IPS-20b (cell line): Measurements from ENCODE around the gene HACD2.

Experiments
- H3K27ac ChIP-seq: one replicate; pipeline ENCODE4 v1.5.1; 2013; ENCODE audit warnings: low read length
- H3K27me3 ChIP-seq: 2 replicates; pipeline ENCODE4 v1.6.1; 2013; ENCODE audit warnings: mild to moderate bottlenecking, low read length, inconsistent platforms; ENCODE audit not compliant: insufficient read depth
- H3K36me3 ChIP-seq: 2 replicates; pipeline ENCODE4 v1.6.1; 2013; ENCODE audit warnings: low read depth, mild to moderate bottlenecking, inconsistent platforms, low read length, moderate library complexity; ENCODE audit not compliant: insufficient read depth
- H3K4me1 ChIP-seq: 2 replicates; pipeline ENCODE4 v1.6.1; 2013; ENCODE audit warnings: mild to moderate bottlenecking, control low read depth, inconsistent platforms, low read length, moderate library complexity; ENCODE audit not compliant: insufficient read depth
- H3K4me3 ChIP-seq: 2 replicates; pipeline ENCODE4 v1.5.1; 2013; ENCODE audit warnings: mild to moderate bottlenecking, low read length, inconsistent platforms
- H3K9ac ChIP-seq: 2 replicates; pipeline ENCODE4 v1.6.1; 2013; ENCODE audit warnings: low read depth, mild to moderate bottlenecking, inconsistent platforms, low read length, moderate library complexity
- H3K9me3 ChIP-seq: 2 replicates; pipeline ENCODE4 v1.6.1; 2013; ENCODE audit warnings: mild to moderate bottlenecking, low read depth, low read length, inconsistent platforms; ENCODE audit not compliant: insufficient read depth

HACD2 gene

DNA sequence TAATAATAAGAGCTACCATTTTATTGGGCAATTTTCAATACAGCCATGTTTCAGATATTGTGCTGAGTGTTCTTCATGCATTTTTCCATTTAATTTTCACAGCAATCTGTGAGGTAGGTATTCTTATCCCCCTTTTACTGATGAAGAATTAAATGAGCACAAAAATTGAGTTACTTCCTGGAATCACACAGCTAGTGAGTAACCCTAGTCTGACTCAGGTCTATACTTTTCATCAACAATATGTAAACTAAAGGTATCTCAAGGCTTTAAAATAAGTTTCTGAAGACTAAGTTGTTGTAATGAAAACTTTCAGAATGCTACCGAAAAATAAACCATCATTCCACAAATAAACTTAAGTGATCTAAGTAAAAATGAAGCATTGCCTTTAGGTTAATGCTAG, 22.3 kb downstream of the HACD2 start:
- Histone ChIP-seq H3K9me3 (no peaks in the 10 kb centered on the region), H3K9ac (no peak overlapping the region), H3K4me1 (no peaks in the 10 kb centered on the region; the same call in 1 of the 2 replicates), H3K27ac (no peak overlapping the region), H3K27me3 (no peaks in the 10 kb centered on the region), H3K36me3 (peaks cover 13% of the 10 kb centered on the region; the same call in 1 of the 2 replicates), H3K4me3 (no peak overlapping the region)

DNA sequence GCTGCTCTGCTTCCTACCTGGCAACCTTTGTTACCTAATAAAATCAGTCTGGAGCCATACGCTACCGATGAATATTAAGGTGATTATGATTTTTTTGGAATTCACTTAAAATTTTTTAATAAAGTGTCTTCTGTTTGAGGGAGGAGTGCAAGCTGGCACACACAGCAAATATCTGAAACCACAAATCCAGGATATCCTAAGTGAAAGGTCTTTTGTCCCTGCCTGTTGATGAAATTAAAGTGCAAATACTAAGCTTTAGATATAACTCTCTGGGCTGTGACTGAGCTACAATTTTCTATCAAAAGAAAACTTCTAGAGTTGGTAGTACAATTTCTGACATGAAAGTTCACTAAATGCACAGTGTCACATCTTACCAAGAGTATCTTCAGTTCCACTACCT, 23.7 kb downstream of the HACD2 start:
- no peaks in the 10 kb centered on the region; the same call in 1 of the 2 replicates for H3K9me3 ChIP-seq
- no peak overlapping the region for H3K9ac ChIP-seq
- H3K27ac ChIP-seq, result no peak overlapping the region
- H3K4me3 ChIP-seq, result no peak overlapping the region
- no peaks in the 10 kb centered on the region; the same call in 1 of the 2 replicates for H3K4me1 ChIP-seq
- no peaks in the 10 kb centered on the region for H3K27me3 ChIP-seq
- peaks cover 13% of the 10 kb centered on the region; the same call in 1 of the 2 replicates for H3K36me3 ChIP-seq

DNA sequence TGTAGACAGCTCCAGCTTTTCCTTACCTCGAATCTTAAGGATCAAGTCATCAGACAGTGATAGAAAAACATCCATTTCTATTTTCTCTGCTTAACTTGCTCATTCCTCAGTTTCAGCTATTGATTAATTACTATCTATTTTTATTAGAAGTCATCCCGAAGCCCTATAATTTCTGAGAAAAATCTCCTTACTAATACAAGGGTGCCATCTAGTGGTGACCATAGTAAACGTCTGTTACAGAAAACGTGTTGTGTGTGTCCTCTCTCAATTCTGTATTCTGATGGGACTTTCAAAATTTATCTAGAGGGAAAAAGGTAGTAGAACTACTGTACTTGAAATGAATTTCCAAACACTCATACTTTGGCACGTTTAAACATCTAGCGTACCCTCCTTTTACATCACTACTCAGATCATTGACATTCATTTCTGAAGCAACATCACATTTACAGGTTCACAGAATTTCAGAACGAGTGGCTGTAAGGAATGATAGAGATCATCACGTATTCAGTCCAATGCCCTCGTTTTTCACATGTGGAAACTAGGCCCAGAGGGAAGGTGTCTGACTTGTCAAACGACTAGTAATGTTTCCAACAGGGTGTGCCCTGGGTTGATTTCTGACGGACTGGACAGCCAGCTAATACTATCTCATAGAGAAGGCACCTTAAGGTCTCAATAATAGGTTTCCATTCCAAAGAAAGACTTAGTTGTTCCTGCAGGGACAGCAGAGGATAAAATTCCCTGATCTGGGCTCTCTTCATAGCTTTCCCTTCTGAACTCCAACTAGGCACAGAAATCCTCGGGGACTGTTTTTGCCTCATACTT, 25.6 kb downstream of the HACD2 start:
- Histone ChIP-seq H3K27ac (no peak overlapping the region), H3K4me1 (no peaks in the 10 kb centered on the region; the same call in 1 of the 2 replicates), H3K27me3 (no peaks in the 10 kb centered on the region), H3K36me3 (peaks cover 4% of the 10 kb centered on the region), H3K9ac (no peak overlapping the region), H3K4me3 (no peak overlapping the region), H3K9me3 (peaks cover 11% of the 10 kb centered on the region; the same call in 1 of the 2 replicates)

DNA sequence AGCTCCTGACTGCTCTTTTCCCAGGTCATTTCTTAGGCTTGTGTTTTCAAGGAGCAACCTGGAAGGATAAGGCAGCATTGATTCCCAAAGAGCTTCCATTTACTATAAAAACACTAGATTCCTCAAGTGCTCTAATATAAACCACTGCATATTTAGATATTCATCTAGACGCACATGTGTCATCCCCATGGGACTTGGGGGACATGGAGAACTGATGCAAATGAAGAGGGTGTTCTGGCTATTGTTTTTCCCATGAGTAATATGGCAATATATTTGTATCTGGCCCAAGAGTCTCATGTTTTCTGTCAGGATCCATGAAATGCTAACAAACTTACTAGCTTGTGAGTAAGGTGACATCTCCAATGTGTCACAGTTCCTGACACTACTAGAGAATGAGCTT, 31.3 kb downstream of the HACD2 start:
- Histone ChIP-seq H3K4me3 (no peak overlapping the region), H3K9me3 (peaks cover 29% of the 10 kb centered on the region), H3K27me3 (no peaks in the 10 kb centered on the region), H3K27ac (no peak overlapping the region), H3K4me1 (no peaks in the 10 kb centered on the region), H3K9ac (no peak overlapping the region), H3K36me3 (peaks cover 19% of the 10 kb centered on the region; the same call in 1 of the 2 replicates)

- Histone ChIP-seq H3K27ac (no peak overlapping the region), H3K4me3 (no peak overlapping the region), H3K9ac (no peak overlapping the region), H3K36me3 (peaks cover 19% of the 10 kb centered on the region; the same call in 1 of the 2 replicates), H3K27me3 (no peaks in the 10 kb centered on the region), H3K4me1 (no peaks in the 10 kb centered on the region), H3K9me3 (peaks cover 29% of the 10 kb centered on the region)
These were observed 32.1 kb downstream of the HACD2 start for GRCh38 chr3:123552768-123553167.

- Histone ChIP-seq H3K36me3 (peaks cover 19% of the 10 kb centered on the region; the same call in 1 of the 2 replicates), H3K27me3 (no peaks in the 10 kb centered on the region), H3K9me3 (peaks cover 29% of the 10 kb centered on the region), H3K9ac (no peak overlapping the region), H3K4me3 (no peak overlapping the region), H3K4me1 (no peaks in the 10 kb centered on the region), H3K27ac (no peak overlapping the region)
These were observed 32.6 kb downstream of the HACD2 start for GRCh38 chr3:123552095-123552714.

DNA sequence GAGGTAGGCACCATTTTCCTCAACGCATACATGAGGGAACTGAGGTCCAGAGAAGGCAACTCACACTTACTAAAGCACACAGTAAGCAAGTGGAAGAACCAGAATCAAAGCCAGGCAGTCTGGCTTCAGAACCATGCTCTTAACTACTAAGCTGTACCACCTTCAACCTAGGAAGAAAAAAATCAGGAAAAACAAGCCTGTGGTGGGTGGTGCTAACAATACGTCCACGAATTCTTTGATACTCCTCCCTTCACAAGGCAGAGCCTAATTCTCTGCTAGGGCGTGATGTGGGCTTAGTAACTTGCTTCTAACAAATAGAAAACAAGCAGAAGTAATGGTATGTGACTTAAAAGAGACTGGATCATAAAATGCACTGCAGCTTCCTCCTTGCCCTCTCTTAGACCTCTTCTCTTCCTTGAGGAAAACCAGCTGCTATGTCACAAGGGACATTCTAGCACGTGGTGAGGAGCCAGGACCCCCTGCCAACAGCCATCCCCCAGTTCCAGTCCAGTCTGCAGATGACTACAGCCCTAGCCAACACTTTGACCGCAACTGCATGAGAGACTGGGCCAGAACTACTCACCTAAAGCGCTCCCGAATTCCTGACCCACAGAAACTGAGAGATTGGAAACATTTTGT, 36.9 kb downstream of the HACD2 start:
- Histone ChIP-seq H3K36me3 (peaks cover 15% of the 10 kb centered on the region; the same call in 1 of the 2 replicates), H3K4me3 (no peak overlapping the region), H3K27me3 (no peaks in the 10 kb centered on the region), H3K9ac (no peak overlapping the region), H3K9me3 (peaks cover 7% of the 10 kb centered on the region), H3K4me1 (no peaks in the 10 kb centered on the region), H3K27ac (no peak overlapping the region)

GRCh38 chr3:123546133-123546755, 38.6 kb downstream of the HACD2 start:
- Histone ChIP-seq H3K27me3 (no peaks in the 10 kb centered on the region), H3K9me3 (no peaks in the 10 kb centered on the region), H3K36me3 (peaks cover 15% of the 10 kb centered on the region; the same call in 1 of the 2 replicates), H3K27ac (no peak overlapping the region), H3K4me1 (no peaks in the 10 kb centered on the region), H3K4me3 (no peak overlapping the region), H3K9ac (no peak overlapping the region)

GRCh38 chr3:123543950-123544349, 40.9 kb downstream of the HACD2 start:
- Histone ChIP-seq H3K9ac (no peak overlapping the region), H3K36me3 (no peaks in the 10 kb centered on the region), H3K4me1 (no peaks in the 10 kb centered on the region), H3K4me3 (no peak overlapping the region), H3K9me3 (no peaks in the 10 kb centered on the region), H3K27me3 (no peaks in the 10 kb centered on the region), H3K27ac (no peak overlapping the region)

- H3K27me3 ChIP-seq, result no peaks in the 10 kb centered on the region
- no peak overlapping the region for H3K4me3 ChIP-seq
- H3K27ac ChIP-seq, result no peak overlapping the region
These were observed 44.6 kb downstream of the HACD2 start for GRCh38 chr3:123540285-123540684.

GRCh38 chr3:123536153-123536895, 48.5 kb downstream of the HACD2 start:
- Histone ChIP-seq H3K27ac (no peak overlapping the region), H3K9me3 (no peaks in the 10 kb centered on the region), H3K9ac (no peak overlapping the region), H3K4me3 (no peak overlapping the region), H3K36me3 (no peaks in the 10 kb centered on the region), H3K4me1 (no peaks in the 10 kb centered on the region), H3K27me3 (no peaks in the 10 kb centered on the region)

More at GRCh38 chr3:123540285-123540684, 44.6 kb downstream of the HACD2 start:
- Histone ChIP-seq H3K9ac (no peak overlapping the region), H3K36me3 (no peaks in the 10 kb centered on the region), H3K9me3 (no peaks in the 10 kb centered on the region), H3K4me1 (no peaks in the 10 kb centered on the region)
